KMS-11 (cell line): Measurements from ENCODE around the gene TJP3.

ENCODE experiments used
- H2AFZ ChIP-seq: fragments of 200-600 bp; sonication (generic); 2 replicates; pipeline ENCODE4 v1.6.1; 2016; ENCODE audit warnings: antibody characterized with exemption, mixed run types, low read depth
- H3K27ac ChIP-seq: fragments of 200-600 bp; sonication (generic); 2 replicates; pipeline ENCODE4 v1.6.1; 2016; ENCODE audit warnings: mild to moderate bottlenecking, mixed run types
- H3K27me3 ChIP-seq: fragments of 200-600 bp; sonication (generic); 2 replicates; pipeline ENCODE4 v1.6.1; 2017; ENCODE audit warnings: mild to moderate bottlenecking, low read depth, mixed run types, moderate library complexity; ENCODE audit not compliant: insufficient read depth
- H3K36me3 ChIP-seq: fragments of 200-600 bp; sonication (generic); 2 replicates; pipeline ENCODE4 v1.6.1; 2017; ENCODE audit warnings: mild to moderate bottlenecking, mixed run types; ENCODE audit not compliant: insufficient read depth
- H3K4me1 ChIP-seq: fragments of 200-600 bp; sonication (generic); 2 replicates; pipeline ENCODE4 v1.6.1; 2016; ENCODE audit warnings: mild to moderate bottlenecking, low read depth, mixed run types; ENCODE audit not compliant: poor library complexity, severe bottlenecking
- H3K4me2 ChIP-seq: fragments of 200-600 bp; sonication (generic); 2 replicates; pipeline ENCODE4 v1.7.0; 2016; ENCODE audit warnings: mild to moderate bottlenecking, mixed run types
- H3K4me3 ChIP-seq: fragments of 200-600 bp; sonication (generic); IDR thresholded peaks from 2 replicates; pipeline ENCODE4 v1.6.1; 2017; ENCODE audit warnings: low read depth, low read length, mixed read lengths; ENCODE audit not compliant: insufficient read depth
- H3K79me2 ChIP-seq: fragments of 200-600 bp; sonication (generic); 2 replicates; pipeline ENCODE4 v1.6.1; 2016; ENCODE audit warnings: low read depth, mixed run types; ENCODE audit not compliant: insufficient read depth
- H3K9ac ChIP-seq: fragments of 200-600 bp; sonication (generic); 2 replicates; pipeline ENCODE4 v1.6.1; 2016; ENCODE audit warnings: mild to moderate bottlenecking, mixed run types
- H4K20me1 ChIP-seq: fragments of 200-600 bp; sonication (generic); 2 replicates; pipeline ENCODE4 v1.6.1; 2016; ENCODE audit warnings: mild to moderate bottlenecking, mixed run types; ENCODE audit not compliant: insufficient read depth
- TF ChIP-seq, protein P1 (sequence below): fragments of 200-600 bp; sonication (generic); conservative IDR thresholded peaks from 2 replicates; pipeline ENCODE4 v1.6.1; 2017; ENCODE audit warnings: low read depth, mild to moderate bottlenecking, antibody characterized with exemption, low read length, moderate library complexity, mixed read lengths

The TJP3 gene

DNA sequence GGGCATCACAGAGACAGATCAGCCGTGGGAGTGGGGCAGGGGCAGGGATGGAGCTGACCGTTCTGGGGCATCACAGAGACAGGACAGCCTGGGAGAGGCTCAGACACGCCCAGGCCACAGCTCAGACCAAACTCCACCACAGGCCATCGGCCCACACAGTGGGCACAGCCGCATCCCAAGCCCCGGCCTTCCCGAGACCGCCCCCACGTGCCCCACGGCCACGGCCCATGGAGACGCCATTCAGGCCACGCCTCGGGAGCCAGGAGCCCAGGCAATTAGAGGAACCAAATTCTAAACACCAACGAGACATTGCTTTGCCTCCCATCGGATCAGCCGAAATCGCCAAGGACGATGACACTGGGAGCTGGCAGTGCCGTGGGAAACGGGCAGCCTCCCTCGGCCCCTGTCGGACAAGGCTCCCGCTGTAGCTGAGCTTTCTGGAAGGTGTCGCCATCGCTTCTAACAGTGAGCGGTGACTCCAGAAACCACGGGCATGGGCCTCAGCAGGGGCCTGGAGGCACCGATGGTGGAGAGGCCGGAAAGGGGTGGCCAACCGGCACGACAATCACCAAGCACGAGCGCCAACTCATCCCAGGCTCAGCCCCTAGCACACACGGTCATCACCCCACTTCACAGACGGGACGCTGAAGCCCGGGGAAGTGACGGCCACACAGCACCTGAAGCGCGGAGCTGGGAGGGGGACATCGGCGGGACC lies 10.4 kb upstream of the TJP3 start:
- Histone ChIP-seq H3K4me1 (peaks cover 5% of the 10 kb centered on the region), H3K4me3 (no peak overlapping the region), H3K79me2 (peaks cover 44% of the 10 kb centered on the region), H3K36me3 (no peaks in the 10 kb centered on the region), H3K9ac (no peak overlapping the region), H2AFZ (no peak overlapping the region), H4K20me1 (no peaks in the 10 kb centered on the region), H3K27ac (no peak overlapping the region), H3K4me2 (no peak overlapping the region), H3K27me3 (no peaks in the 10 kb centered on the region)
- TF ChIP-seq, protein P1, sequence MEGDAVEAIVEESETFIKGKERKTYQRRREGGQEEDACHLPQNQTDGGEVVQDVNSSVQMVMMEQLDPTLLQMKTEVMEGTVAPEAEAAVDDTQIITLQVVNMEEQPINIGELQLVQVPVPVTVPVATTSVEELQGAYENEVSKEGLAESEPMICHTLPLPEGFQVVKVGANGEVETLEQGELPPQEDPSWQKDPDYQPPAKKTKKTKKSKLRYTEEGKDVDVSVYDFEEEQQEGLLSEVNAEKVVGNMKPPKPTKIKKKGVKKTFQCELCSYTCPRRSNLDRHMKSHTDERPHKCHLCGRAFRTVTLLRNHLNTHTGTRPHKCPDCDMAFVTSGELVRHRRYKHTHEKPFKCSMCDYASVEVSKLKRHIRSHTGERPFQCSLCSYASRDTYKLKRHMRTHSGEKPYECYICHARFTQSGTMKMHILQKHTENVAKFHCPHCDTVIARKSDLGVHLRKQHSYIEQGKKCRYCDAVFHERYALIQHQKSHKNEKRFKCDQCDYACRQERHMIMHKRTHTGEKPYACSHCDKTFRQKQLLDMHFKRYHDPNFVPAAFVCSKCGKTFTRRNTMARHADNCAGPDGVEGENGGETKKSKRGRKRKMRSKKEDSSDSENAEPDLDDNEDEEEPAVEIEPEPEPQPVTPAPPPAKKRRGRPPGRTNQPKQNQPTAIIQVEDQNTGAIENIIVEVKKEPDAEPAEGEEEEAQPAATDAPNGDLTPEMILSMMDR: no peak

DNA sequence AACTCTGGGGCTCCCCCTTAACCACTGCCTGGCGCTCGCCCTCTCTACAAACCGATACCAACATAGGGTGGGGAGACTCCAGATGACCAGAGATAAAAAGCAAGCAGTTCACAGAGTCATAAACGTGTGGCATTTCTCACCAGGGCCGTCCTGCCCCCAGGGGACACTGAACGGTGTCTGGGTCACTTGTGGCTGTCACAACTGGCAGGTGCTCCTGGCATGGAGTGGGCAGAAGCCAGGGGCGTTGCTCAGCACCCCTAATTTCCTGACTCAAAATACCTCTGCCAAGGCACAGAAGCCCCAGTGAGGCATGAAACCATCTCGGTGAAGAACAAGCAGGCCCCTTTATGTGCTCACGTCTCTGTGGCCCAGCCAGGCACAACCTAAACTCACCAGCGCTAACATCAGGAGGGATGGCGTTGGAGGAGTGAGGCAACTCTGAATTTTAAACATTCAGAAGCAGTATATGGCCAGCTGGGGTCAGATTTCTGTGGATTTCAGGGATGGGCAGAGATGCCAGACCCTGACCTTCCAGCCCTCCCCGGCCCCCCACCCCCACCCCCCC lies 9.7 kb upstream of the TJP3 start:
- H3K4me2 ChIP-seq: no peak overlapping the region
- no peak overlapping the region for H3K27ac ChIP-seq
- no peaks in the 10 kb centered on the region for H3K36me3 ChIP-seq
- H3K4me1 ChIP-seq: peaks cover 5% of the 10 kb centered on the region
- TF ChIP-seq, protein P1: no peak
- no peaks in the 10 kb centered on the region for H4K20me1 ChIP-seq
- H3K79me2 ChIP-seq: peaks cover 40% of the 10 kb centered on the region
- no peaks in the 10 kb centered on the region for H3K27me3 ChIP-seq
- H2AFZ ChIP-seq: no peak overlapping the region
- no peak overlapping the region for H3K4me3 ChIP-seq
- H3K9ac ChIP-seq: no peak overlapping the region

GRCh38 chr19:3698974-3699740 lies 9.0 kb upstream of the TJP3 start:
- Histone ChIP-seq H3K27ac (no peak overlapping the region), H4K20me1 (no peaks in the 10 kb centered on the region), H3K4me3 (no peak overlapping the region), H3K36me3 (no peaks in the 10 kb centered on the region), H3K4me1 (peaks cover 5% of the 10 kb centered on the region), H2AFZ (peak overlapping the region; percentile 40; the same call in 1 of the 2 replicates), H3K9ac (peak overlapping the region; percentile 52; the same call in 1 of the 2 replicates), H3K4me2 (peak overlapping the region; percentile 67), H3K27me3 (no peaks in the 10 kb centered on the region), H3K79me2 (peaks cover 40% of the 10 kb centered on the region)
- TF ChIP-seq, protein P1: no peak

DNA sequence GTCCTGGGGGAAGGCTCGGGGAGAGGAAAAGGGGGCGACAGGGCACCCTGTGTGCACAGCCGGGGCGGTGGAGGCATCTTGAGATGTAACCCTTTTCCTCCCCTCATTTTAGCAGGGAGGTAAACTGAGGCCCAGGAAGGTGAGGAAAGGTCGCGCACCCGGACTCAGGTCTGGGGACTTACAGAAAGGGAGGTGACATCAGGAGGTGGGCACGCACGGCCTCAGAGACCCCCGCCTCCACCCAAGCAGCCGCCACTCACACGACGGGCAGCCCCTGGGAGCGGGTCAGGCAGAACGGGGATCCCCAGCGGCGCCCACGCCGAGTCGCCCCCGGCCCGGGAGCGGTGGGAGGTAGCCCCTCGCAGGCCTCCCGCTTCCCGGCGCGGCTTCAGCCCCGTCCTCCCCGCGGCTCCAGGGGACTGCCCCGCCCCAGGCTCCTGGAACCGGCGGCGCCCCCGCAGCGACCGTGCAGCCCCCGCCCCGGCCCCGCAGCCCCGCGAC lies 8.4 kb upstream of the TJP3 start:
- Histone ChIP-seq H3K79me2 (peaks cover 38% of the 10 kb centered on the region), H4K20me1 (no peaks in the 10 kb centered on the region), H3K36me3 (no peaks in the 10 kb centered on the region), H3K9ac (peak overlapping the region; percentile 52; the same call in 1 of the 2 replicates), H2AFZ (peak overlapping the region; percentile 40; the same call in 1 of the 2 replicates), H3K4me1 (peaks cover 5% of the 10 kb centered on the region), H3K27me3 (no peaks in the 10 kb centered on the region), H3K4me2 (peak overlapping the region; percentile 67), H3K27ac (no peak overlapping the region), H3K4me3 (no peak overlapping the region)
- TF ChIP-seq, protein P1: no peak
